ENCODE results near the gene C10orf90.
"Not testable (repeated sequence)": the region's sequence is repeated elsewhere in the genome, so short reads cannot be mapped to it uniquely, and the experiment has no call there.

C10orf90 gene

GRCh38 chr10:126585249-126586017, 85.1 kb downstream of the C10orf90 start:
- no peak for DNase-seq (ENCODE audit: low read depth, low spot score)

GRCh38 chr10:126584836-126585235, 85.7 kb downstream of the C10orf90 start:
- DNase-seq (ENCODE audit: low read depth, low spot score), result no peak

GRCh38 chr10:126583552-126584200, 86.8 kb downstream of the C10orf90 start:
- DNase-seq (ENCODE audit: low read depth, low spot score), result no peak

GRCh38 chr10:126581648-126582046, 88.8 kb downstream of the C10orf90 start:
- DNase-seq (ENCODE audit: low read depth, low spot score), result no peak

GRCh38 chr10:126580873-126581647, 89.4 kb downstream of the C10orf90 start:
- DNase-seq (ENCODE audit: low read depth, low spot score), result no peak

- peak; percentile 58 for DNase-seq (ENCODE audit: low read depth, low spot score)
These were observed 94.2 kb downstream of the C10orf90 start for GRCh38 chr10:126576336-126576735.

GRCh38 chr10:126570621-126571602, 99.6 kb downstream of the C10orf90 start:
- no peak for DNase-seq (ENCODE audit: low read depth, low spot score)

GRCh38 chr10:126570245-126570570, 100.3 kb downstream of the C10orf90 start:
- no peak for DNase-seq (ENCODE audit: low read depth, low spot score)

- no peak for DNase-seq (ENCODE audit: low read depth, low spot score)
These were observed 100.8 kb downstream of the C10orf90 start for GRCh38 chr10:126569513-126570244.

GRCh38 chr10:126568809-126569385, 101.6 kb downstream of the C10orf90 start:
- DNase-seq (ENCODE audit: low read depth, low spot score), result no peak

GRCh38 chr10:126565871-126566270, 104.6 kb downstream of the C10orf90 start:
- DNase-seq (ENCODE audit: low read depth, low spot score), result no peak

- DNase-seq (ENCODE audit: low read depth, low spot score), result no peak
These were observed 105.1 kb downstream of the C10orf90 start for GRCh38 chr10:126565441-126565840.

- DNase-seq (ENCODE audit: low read depth, low spot score), result no peak
These were observed 106.1 kb downstream of the C10orf90 start for GRCh38 chr10:126564326-126564888.

GRCh38 chr10:126563361-126563760, 107.1 kb downstream of the C10orf90 start:
- DNase-seq (ENCODE audit: low read depth, low spot score), result no peak

GRCh38 chr10:126561921-126562680, 108.4 kb downstream of the C10orf90 start:
- no peak for DNase-seq (ENCODE audit: low read depth, low spot score)

- no peak for DNase-seq (ENCODE audit: low read depth, low spot score)
These were observed 109.1 kb downstream of the C10orf90 start for GRCh38 chr10:126561294-126561920.

- no peak for DNase-seq (ENCODE audit: low read depth, low spot score)
These were observed 111.6 kb downstream of the C10orf90 start for GRCh38 chr10:126558881-126559280.

- DNase-seq (ENCODE audit: low read depth, low spot score), result no peak
These were observed 119.3 kb downstream of the C10orf90 start for GRCh38 chr10:126551202-126551601.

- DNase-seq (ENCODE audit: low read depth, low spot score), result not testable (repeated sequence)
These were observed 119.9 kb downstream of the C10orf90 start for GRCh38 chr10:126550586-126550985.

Measured in brain pericyte (primary cell).